CD4-positive, alpha-beta T cell treated with Interleukin-2 at 100 ng/mL for 4 hours (primary cell): ENCODE measurements around the gene MED27.

Source experiments
- DNase-seq: peaks from one replicate; pipeline ENCODE4 v3.0.0-alpha.2; 2020; ENCODE audit warnings: low spot score

Gene MED27

GRCh38 chr9:131879181-131879910, 200.3 kb downstream of the MED27 start:
- DNase-seq, result no peak

GRCh38 chr9:131876486-131876885, 203.2 kb downstream of the MED27 start:
- no peak for DNase-seq

DNA sequence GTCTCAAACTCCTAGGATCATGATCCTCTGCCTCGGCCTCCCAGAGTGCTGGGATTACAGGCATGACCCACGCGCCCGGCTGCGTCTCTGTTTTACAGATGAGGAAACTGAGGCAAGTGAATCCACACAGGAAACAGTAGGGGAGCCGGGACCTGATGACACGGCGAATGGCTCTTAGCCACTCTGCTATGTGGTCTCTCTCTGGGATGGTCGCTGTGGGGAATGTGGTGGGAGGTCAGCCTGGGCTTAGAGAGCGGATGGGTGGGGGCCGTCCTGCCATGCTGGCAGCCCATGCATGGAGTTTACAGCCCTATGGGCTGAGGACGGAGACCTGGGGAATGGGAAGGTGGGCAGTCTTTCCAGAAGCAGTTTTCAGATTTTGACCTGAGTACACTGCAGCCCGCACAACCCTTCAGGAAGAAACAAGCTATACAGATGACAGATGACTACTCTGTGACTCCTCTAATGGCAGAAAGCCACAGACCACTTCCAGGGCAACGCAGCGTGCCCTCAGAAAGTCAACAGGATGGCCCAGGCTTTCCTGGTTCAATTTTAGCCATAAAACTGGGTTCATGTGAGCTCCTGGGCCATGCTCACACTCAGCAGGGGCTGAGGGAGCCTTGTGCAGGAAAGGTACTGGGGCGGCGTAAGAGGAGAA, 203.7 kb downstream of the MED27 start:
- DNase-seq, result no peak

GRCh38 chr9:131874916-131875670, 204.6 kb downstream of the MED27 start:
- no peak for DNase-seq

DNA sequence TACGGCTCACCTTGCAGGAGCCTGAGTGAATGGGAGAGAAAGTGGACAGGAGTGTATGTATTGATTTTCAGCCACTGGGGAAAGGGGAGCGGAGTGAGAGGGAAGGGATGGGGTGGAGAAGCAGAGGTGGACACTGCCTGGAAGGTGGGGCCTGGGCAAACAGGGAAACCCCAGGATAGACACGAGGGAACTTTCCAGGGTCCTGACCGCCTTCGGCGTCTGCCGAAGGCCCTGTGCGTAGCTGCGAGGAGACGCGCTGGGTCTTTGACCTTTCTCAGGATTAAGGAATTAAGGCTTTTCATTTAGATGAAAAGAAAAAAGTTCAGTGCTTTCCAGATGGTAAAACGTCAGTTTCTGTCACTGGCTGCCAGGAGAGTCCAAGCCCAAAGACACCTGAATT, 205.2 kb downstream of the MED27 start:
- DNase-seq, result no peak

DNA sequence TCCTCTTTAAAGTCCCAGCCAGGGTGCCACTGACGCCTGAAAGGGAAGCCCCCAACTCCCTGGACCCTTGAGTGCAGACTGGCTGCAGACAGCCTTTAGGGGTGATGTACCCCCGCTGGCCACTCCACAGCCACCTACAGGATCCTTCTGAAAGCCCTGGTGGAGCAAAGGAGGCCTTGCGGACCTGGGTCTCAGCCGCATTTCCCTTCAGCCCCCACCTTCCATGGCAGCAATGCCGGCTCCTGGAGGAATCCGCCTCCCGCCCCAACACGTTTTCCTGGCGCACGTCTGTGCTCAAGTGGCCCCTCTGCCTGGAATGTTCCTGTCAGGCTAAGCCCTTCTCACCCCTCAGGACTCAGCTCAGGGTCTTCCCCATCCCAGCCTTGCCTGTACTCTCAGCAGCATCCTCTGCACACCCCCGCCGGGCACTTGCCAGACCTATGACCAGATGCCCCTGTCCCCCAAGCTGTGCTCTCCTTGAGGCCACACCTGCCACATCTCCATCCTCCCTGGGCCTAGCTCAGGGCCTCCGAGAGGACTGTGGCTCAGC, 205.7 kb downstream of the MED27 start:
- no peak for DNase-seq

GRCh38 chr9:131873335-131873734, 206.3 kb downstream of the MED27 start:
- DNase-seq, result no peak

- DNase-seq, result no peak
Observed at GRCh38 chr9:131872702-131873101, 207.0 kb downstream of the MED27 start.

DNA sequence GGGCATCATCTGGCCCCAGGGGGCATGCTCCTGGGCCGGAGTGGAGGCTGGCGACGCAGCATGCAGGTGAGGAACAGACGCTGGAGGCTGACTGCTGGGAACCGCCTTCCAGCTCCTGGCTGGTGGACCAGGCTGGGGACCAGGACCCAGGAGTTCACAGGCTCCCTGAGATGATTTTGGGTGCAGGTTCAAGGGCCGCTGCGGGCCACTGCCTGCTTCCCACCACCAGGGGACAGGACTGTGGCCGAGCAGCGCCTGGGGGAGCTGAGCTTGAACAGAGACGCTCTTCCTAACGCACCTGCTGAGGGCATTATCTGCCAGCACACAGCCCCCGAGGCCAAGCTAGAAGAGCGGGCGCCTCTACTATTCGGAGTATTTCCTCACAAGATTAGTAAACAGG, 207.7 kb downstream of the MED27 start:
- no peak for DNase-seq

DNA sequence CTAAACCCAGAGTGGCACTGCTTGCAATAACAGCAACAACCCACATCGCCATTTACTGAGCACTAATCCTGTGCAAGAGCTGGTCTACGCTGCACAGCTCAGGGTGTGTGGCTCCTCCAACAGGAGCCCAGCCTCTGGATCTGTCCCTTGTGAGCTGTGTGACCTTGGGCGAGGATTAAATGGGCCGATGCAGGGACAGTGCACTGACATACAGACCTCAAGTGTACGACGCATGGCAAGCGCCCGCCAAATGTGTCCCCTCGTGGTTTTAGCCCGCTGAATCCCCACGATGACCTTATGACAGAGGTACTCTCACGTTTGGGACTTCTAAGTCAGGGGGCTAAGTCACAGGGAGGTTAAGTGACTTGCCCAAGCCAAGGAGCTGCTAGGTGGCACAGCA, 209.5 kb downstream of the MED27 start:
- no peak for DNase-seq

DNA sequence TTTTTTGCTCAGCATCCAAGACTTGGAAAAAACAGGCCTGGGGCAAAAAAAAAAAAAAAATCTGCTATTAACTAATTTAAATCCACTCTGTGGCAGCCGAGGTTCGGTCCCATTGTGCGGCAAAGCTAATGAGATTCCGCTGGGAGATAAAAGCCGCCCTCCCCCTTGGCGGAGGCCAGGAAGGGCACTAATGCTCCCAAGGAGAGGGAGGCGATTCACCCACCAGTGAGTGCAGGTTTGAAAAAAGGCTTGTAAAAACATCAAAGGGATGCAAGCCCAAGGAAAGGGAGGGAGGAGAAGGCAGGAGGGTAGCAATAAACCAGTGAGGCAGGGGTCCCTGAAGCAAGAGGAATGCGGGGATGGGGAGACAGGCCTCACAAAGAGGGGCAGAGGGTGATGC, 210.3 kb downstream of the MED27 start:
- no peak for DNase-seq

- no peak for DNase-seq
Observed at GRCh38 chr9:131868766-131869165, 210.9 kb downstream of the MED27 start.

- DNase-seq, result no peak
Observed at GRCh38 chr9:131867611-131868192, 212.0 kb downstream of the MED27 start.

DNA sequence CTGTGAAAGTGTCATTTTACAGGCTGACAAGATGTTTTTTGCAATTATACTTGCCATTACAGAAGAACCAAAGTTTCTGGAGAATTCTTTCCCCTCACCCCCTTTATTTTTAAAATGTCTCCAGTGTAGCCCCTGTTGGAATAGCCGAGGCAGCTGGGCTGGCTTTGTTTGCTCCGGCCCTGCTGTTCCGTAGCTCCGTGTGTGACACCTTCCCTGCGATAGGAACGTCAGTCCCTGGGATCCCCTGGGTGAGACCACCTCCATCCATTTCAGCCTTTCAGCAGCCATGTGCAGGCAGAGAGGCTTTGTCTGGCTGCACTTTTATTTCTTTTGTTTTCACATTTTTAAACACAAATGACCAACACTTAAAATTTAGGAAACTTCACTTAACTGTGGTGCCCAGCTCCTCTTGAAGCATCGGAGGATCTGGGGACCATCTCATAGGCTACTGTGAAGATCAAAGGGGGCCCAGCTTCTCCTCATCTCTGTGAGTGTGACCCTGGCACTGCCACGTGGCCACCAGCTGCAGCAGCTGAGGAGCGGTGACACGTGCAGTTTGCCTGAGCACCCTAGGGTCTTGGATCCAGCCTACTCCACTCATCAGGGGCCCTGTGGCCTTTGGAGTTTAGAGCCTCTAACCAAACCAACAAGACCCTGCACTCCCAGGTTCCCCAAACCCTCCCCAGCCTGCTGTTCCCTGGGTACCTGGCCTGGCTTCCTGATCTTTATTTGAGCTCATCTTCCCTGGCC, 214.0 kb downstream of the MED27 start:
- DNase-seq, result no peak

DNA sequence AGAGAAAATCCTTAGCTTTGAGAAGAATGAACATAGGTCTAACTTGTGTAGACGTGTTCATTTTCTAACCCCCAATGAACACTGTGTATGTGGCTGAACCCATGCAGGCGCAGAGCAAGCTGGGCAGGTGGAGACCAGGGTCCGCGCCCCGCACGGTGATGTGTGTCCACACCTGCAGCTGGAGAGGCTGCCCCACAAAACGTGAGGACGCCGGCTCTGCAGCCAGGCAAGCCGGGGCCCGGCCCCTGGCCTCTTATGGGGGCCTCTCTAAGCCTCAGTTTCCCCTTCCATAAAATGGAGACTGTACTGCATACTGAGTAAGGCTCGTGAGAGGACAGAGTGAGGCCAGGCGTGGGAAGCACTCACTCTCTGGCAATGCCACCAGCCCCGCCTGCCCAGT, 215.1 kb downstream of the MED27 start:
- DNase-seq, result no peak

GRCh38 chr9:131863306-131863896, 216.3 kb downstream of the MED27 start:
- no peak for DNase-seq

DNA sequence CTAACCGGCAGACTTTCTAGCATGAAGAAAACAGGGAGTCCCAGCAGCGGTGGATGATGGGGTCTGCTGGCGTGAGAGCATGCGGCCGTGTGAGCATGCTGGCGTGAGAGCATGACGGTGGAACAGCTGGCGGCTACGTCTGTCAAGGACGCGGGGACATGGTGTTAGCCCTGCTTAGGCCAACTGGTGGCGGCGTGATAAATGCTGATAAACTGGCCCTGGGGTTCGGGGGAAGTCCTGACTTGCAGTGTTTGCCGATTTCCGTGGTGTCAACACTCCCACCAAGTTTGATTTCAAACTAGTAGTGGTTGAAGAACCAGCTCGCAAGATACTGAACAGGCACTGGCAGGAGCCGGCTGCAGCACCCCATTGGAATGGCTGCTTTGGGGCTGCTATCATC, 217.4 kb downstream of the MED27 start:
- no peak for DNase-seq

GRCh38 chr9:131860430-131860829, 219.2 kb downstream of the MED27 start:
- no peak for DNase-seq

- no peak for DNase-seq
Observed at GRCh38 chr9:131858147-131858546, 221.5 kb downstream of the MED27 start.

DNA sequence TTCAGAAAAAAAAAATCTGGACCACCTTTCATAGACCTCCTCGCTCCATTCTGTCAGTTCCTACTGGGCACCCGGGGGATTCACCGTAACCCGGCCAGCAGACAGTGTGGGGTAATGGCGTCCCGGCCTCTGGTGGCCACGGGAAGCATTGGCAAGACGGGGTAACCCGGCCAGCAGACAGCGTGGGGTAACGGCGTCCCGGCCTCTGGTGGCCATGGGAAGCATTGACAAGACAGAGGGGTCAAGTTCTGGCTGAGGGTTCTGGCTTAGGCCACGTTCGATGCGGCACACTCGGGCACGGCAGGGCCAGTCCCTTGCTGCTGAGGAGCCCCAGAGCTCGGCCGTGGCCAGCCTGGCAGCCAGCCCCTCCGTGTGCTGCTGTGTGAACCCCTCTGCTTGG, 223.6 kb downstream of the MED27 start:
- no peak for DNase-seq

DNA sequence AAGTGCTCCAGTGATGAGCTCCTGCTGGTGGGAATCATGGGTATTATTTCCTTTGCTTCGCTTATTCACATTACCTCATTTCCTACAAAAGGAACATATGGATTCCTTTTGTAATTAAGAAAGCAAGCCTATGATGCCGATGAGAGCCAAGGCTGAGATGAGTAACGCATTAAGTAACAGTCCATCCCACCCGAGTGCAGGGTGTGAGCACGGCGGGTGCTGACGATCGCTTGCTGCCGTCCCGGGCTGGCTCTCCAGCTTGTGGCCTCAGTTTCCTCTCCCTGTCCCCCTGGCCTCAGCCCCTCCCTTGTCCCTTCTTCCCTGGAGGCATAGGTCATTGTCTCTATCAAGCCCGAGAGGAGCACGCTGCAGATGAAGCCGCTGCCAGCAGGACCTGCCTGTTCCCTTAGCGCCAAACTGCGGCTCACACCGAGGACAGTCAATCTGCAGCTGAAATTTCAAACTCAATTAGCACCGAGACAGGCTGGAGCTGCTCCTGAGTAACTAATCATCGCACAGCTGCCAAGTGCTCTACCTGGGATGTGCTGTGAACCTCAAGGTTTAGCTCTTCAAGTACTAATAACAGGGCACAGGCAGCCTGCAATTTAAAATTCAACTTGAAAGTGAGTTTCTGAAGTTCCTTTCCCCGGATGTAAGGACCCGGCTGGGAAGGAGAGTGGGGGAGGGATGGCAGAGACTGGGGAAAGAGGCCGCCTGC, 224.6 kb downstream of the MED27 start:
- no peak for DNase-seq
